ENCODE measurements around the gene AK6. TPM values are rescaled to one million over a fixed set of nuclear protein-coding genes. Genes with fewer than 3 reads are reported as not detected.
A peak's percentile ranks its signal among the peaks of the same experiment; 100 is the strongest.
"Not testable (repeated sequence)": the region's sequence is repeated elsewhere in the genome, so short reads cannot be mapped to it uniquely, and the experiment has no call there.

The AK6 gene
- 46.5 TPM for polyA plus RNA-seq (2013, experiment 1 of 2; ENCODE audit: insufficient read length)
- polyA plus RNA-seq (2013, experiment 2 of 2; ENCODE audit: insufficient read length), result 52.3 TPM

- DNase-seq, result peak; percentile 91
Observed at GRCh38 chr5:69369340-69370121, at the start of gene AK6, which contains the start of the genes RAD17 and TAF9. Gene AK6 (minus strand): TSS chr5:69369520. CDS start chr5:69369490, 30 bp downstream. Gene RAD17 (plus strand): TSS chr5:69369818. CDS start chr5:69372209, 2,391 bp downstream. Gene TAF9 (minus strand): TSS chr5:69369520. CDS start chr5:69365737, 3,783 bp downstream.

DNA sequence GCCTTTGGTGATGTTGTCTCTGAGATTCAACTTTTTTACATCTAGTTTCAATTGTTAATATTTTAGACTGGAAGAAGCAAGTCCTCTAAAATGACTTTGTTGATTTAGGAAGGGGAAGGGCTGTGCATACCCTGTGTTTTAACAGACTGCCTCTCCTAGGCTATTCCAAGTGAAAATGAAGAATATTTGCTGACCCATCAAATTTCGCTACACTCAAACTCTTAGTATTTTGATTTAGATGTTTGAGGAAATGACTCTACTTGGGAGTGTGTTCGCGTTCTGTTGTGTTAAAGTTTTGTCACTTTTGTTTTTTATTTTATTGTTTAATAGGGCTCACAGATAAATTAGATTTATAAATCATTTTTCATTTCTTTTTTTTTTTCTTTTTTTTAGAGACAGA, 49.2 kb upstream of the AK6 start:
- no peak for DNase-seq

GRCh38 chr5:69416699-69417098, 47.4 kb upstream of the AK6 start:
- no peak for DNase-seq

DNA sequence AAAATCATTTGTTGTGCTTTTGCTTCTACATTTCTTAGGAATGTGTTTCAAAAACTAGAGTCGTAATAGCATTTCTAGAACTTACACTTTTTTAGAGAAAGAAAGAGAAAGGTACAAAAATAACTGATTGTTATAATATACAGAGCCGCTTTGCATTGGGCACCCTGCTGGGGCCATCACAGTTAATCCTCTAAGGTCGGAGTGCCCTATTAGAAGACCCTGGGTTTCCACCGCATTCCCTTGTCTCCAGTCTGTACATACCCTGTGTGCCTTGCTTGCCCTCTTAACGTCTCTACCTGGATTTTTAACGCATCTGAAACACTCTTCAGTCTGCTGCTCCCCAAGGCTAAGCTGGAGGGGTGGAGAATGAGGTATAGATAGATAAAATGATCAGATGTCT, 46.9 kb upstream of the AK6 start:
- DNase-seq, result no peak

GRCh38 chr5:69415584-69415958, 46.3 kb upstream of the AK6 start:
- DNase-seq, result no peak

GRCh38 chr5:69414885-69415583, 45.7 kb upstream of the AK6 start, which contains the start of gene MARVELD2:
Gene MARVELD2 (plus strand): TSS chr5:69415116. CDS start chr5:69419386, 4,270 bp downstream.
- peak; percentile 11 for DNase-seq

- no peak for DNase-seq
Observed at GRCh38 chr5:69404659-69405330, 35.5 kb upstream of the AK6 start.

- DNase-seq, result no peak
Observed at GRCh38 chr5:69378376-69378775, 9.1 kb upstream of the AK6 start.

- DNase-seq, result no peak
Observed at GRCh38 chr5:69374911-69375446, 5.7 kb upstream of the AK6 start.

DNA sequence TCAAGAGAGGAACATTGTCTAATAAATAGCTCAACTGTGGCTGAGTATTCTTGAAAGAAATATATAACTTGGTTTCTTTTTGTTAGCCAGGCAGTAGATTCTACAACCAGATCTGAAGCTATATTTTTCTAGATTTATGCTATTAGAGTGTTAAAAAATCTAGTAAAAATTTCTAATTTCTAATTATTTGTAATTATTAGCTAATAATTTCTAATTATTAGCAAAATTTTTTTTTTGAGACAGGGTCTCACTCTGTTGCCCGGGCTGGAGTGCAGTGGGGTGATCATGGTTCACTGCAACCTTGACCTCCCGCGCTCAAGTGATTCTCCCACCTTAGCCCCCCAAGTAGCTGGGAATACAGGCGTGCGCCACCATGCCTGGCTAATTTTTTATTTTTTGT, 3.1 kb upstream of the AK6 start:
- DNase-seq, result no peak

- not testable (repeated sequence) for DNase-seq
Observed at GRCh38 chr5:69370335-69370734, 1.0 kb upstream of the AK6 start.

DNA sequence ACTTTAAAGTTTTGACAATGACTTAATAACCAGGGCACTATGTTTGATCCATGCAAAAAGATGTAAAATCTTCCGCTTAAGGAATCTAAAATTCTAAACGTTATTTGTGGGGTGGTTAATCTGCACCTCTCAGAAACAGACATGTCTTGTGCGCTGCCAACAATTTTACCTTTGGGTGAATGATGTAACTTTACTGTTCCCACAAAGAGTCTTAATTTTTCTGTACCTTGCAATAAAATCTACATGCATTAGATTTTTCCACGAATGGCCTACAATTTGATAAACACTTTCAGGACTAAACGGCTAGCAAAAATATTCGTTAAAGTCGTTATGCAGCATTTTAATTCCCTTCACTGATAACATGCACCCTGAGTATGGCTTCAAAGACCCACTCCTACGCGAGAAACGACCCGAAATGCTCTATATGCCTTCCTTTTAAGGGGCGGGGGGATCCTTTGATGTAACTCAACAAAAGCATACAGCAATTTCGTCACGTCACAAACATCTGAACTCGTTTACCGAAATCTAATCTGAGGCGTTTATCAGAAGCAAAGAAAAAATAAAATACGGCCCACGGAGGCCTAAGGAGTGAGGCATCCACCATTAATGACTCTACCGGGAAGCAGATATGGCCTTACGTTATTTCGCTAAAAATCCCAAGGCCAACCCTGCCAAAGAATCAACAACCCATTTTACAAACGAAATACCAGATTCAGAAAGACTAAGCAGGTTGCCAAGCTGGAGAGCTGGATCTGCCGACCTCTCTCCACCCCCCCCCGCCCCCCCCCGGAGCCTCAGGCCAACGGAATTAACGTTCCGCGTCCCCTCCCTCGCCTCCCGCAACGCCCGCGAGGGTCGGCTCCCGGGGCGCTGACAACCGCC, 621 bp downstream of the AK6 start:
- no peak for DNase-seq

DNA sequence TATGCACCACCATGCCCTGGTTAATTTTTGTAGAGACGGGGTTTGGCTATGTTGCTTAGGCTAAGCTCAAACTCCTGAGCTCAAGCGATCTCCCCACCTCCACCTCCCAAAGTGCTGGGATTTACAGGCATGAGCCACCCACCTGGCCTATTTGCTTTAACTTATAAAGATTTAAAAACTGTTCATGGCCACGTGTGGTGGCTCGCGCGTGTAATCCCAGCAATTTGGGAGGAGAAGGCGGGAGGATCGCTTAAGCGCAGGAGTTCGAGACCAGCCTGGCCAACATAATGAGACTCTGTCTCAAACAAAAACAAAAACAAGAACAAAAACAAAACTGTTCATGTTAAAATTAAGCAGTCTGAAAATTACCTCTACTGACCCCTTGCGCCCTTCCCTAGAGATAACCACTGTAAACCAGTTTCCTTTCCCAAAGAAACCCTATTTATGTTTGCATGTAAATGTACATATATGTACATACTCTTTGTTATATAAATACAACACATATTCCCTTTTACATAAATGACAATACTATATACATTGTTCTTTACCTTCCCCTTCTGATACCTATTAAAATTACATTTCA, 1.5 kb downstream of the AK6 start:
- DNase-seq, result no peak

GRCh38 chr5:69364850-69365249, 4.5 kb downstream of the AK6 start:
- no peak for DNase-seq

DNA sequence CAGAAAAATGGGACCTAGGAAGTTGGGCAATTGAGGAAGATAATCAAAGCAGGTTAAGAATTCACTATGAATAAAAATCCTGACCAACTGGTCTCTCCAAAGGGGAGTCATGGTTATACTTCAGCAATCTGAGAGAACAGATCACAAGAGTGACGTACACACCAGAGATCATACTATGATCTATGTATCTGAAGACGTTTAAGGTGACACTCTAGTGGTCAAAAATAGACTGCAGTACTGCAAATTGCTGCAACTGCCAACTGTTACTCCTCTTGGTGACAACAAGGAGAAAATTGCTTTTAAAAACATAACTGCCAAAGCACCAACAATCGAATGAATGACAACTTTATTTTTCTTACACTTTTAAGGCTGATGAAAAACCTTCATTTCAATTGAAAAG, 4.9 kb downstream of the AK6 start:
- peak; percentile 9 for DNase-seq

GRCh38 chr5:69360442-69360841, 8.9 kb downstream of the AK6 start:
- no peak for DNase-seq

DNA sequence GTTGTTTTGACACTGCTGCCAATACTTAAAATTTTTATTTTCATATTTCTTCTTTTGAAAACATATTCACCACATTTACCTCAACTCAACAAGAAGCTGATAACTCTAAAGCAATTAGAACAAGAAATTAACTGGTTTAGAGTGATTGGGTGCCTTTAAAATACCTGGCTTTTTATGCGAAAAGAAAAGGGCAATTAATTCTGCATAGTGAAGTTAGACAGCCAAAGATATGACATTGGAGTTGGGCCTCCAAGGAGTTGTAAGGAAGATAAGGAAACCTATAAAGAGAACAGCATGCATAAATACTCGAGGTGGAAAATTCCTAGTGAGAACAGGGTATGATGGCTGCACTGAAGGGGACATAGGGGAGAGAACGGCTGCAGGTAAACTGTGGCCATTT, 9.6 kb downstream of the AK6 start:
- DNase-seq, result no peak

DNA sequence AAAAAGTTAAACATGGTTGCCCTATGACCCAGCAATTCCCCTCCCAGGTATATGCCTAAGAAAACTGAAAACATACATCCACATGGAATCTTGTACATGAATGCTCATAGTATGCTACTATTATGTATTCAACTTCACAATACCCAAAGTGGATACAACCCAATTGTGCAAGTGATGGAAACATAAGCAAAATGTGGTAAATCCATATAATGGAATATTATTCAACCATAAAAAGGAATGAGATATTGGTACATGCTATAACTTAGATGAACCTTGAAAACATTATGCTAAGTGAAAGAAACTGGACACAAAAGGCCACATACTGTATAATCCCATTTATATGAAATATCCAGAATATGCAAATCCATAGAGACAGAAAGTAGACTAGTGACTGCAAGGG, 18.7 kb downstream of the AK6 start:
- DNase-seq, result no peak

GRCh38 chr5:69343083-69343482, 26.2 kb downstream of the AK6 start:
- no peak for DNase-seq

- DNase-seq, result no peak
Observed at GRCh38 chr5:69341520-69342161, 27.7 kb downstream of the AK6 start.
